Hematopoietic multipotent progenitor cell treated with erythropoietin and hydrocortisone succinate and interleukin-3 and kit ligand, for 4 days (in vitro differentiated cells): ENCODE results near the gene COX6B2.
A peak's percentile ranks its signal among the peaks of the same experiment; 100 is the strongest.
"Not testable (repeated sequence)": the region's sequence is repeated elsewhere in the genome, so short reads cannot be mapped to it uniquely, and the experiment has no call there.

ENCODE experiments used
- DNase-seq: peaks from one replicate; pipeline ENCODE4 v3.0.0-alpha.2; 2015

COX6B2 gene, protein sequence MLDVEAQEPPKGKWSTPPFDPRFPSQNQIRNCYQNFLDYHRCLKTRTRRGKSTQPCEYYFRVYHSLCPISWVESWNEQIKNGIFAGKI

DNA sequence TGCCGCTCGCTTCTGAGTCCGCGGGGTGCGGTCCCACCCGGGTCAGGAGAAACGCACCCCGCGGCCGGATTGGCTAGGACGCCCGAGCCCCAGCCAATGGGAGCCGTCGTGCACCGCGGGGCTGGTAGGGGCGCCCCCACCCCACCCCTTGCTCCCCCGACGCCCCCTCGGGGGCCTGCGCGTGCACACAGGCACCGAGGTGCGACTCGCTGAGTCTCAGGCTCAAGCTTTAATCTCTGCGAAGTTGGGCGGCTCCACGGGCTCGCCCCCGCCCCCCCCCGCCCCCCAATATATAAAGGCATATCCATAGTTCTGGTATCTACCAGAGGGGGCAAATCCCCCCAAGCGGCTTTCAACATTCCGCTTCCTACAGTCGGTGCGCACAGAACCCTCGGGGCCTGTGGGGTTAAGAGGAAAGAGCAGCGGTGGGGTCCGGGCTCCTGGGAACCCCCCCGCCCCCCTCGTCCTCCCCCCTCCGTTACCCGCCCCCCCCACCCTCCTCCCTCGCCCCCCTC is at the start of gene COX6B2:
TSS of gene COX6B2 (minus strand) at position 22 of the 515 bp plus-strand sequence. CDS start 198 bp downstream, outside the sequence.
- DNase-seq: no peak

DNA sequence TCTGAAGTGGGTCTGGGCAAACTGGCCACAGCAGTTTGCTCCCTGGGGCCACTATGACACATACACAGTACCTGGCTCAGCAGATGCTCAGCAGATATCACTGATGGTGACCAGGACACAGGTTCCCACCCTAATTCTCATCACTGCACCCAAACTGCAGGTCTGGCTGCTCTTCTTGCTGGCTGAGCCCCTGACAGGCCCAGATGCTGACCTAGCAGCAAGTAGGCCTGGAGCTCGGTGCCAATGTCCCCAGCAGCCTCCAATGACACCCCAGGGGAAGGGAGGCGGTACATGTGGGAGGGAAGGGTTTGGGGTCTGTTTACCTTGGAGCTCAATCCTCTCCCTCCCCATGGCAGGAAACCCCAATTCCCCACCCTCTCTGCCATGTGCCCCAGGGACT is 48.0 kb upstream of the COX6B2 start:
- no peak for DNase-seq

DNA sequence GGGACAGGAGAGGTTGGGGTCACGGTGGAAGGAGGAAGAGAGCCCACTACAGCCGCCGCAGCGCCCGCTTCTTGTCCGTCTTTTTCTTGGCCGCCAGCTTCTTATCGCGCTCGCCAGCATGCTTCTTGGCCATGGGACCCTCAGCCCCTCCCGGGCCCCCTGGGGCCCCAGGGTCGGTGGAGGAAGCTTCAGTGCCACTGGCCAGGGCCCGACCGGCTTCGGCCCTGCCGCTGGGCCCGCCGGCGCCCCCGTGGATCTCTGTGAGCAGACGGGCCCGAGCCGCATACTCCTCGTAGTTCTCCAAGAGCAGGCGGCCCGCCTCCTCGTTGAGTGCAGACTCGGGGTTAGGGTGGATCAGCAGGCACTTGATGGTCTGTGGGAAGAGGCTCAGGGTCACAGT is 46.9 kb upstream of the COX6B2 start:
- not testable (repeated sequence) for DNase-seq

DNA sequence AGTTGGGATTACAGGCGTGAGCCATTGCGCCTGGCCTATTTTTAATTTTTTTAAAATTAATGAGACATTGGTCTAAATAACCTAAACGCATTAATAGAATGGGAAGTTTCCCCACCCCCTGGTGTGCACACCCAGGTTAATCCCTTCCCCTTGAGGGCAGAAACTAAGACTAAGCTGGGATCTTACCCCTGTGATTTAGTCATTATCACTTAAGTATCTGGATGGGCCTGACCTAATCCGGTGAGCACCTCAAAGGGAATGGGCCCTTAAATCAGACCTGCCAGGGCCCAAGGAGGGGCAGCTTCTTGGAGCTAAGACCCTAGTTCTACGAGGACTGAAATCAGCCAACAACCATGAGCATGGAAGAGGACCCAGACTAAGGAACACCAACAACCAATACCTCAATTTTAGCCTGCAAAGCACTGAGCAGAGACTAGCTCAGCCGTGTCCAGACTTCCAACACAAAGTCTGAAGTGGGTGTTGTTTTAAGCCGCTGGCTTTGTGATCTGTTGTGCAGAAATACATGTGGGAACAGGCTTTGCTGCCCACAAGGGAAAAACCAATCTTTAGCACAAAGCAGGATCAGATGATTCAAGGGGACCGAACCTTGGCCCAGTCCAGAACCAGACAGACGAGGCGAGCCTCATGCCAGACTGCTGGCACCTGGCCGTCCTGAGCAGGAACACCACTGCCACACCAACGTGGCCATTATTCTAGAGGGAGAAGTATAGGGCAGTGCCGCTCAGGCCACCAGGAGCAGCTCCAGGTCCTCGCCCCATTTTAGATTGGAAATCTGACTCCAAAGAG is 46.0 kb upstream of the COX6B2 start:
- DNase-seq: no peak

DNA sequence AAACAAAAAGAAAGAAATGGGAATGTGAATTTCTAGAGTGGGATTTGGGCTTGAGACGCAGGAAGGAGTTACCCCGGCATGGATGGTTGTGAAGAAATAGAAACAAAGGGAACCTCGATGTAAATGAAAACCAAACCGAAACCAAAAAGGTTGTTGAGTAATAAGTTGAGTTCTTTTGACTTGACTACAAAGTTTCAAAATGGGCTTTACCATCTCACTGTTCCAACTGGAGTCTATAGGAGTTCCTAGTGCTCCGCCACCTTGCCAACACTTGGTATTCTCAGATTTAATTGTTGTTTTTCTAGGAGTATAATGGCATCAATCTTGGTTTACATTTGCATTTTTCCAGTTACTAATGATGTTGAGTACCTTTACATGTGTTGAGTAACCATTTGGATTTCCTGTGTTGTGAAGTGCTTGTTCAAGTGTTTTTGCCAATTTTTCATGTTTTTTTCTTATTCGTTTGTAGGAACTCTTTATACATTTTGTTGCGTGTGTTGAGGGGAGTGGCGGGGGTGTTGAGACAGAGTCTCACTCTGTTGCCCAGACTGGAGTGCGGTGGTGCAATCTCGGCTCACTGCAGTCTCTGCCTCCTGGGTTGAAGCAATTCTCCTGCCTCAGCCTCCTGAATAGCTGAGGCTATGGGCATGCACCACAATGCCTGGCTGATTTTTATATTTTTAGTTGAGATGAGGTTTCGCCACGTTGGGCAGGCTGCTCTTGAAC is 43.8 kb upstream of the COX6B2 start:
- DNase-seq: no peak

DNA sequence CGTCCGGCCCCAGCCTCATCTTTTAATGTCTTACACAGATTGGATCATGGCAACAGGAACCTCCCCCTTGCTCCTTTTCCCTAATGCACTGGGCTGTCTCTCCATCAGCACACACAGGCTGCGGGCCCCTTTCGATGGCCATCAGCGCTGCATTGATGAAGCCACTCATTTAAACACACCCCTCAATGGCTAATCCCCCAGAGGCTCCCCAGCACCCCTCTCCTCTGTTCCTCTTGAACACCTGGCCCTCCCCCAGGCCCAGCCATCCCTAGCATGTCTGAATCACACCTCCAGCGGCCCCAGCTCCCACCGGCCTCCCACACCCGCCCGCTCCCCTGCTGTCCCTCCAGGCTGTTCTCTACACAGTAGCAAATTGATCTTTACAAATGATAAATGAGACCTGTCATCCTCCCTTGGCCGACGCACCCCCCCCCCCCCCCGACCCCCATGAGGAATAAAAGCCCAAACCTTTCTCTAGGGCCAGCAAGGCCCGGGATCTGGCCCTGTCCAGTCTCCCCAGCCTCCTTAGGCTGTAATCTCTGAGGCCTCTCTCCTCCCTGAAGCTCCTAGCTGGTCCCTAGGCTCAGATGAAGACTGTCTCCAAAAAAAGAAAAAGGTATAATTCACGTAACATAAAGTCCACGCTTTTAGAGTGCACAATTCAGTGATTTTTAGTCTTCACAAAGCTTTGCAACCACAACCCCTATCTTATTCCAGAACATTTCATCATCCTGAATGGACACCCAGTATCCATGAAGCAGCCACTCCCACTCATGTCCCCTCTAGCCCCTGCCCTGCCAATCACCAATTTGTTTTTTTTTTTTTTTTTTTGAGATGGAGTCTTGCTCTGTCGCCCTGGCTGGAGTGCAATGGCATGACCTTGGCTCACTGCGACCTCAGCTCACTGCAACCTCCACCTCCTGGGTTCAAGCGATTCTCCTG is 38.6 kb upstream of the COX6B2 start:
- no peak for DNase-seq

DNA sequence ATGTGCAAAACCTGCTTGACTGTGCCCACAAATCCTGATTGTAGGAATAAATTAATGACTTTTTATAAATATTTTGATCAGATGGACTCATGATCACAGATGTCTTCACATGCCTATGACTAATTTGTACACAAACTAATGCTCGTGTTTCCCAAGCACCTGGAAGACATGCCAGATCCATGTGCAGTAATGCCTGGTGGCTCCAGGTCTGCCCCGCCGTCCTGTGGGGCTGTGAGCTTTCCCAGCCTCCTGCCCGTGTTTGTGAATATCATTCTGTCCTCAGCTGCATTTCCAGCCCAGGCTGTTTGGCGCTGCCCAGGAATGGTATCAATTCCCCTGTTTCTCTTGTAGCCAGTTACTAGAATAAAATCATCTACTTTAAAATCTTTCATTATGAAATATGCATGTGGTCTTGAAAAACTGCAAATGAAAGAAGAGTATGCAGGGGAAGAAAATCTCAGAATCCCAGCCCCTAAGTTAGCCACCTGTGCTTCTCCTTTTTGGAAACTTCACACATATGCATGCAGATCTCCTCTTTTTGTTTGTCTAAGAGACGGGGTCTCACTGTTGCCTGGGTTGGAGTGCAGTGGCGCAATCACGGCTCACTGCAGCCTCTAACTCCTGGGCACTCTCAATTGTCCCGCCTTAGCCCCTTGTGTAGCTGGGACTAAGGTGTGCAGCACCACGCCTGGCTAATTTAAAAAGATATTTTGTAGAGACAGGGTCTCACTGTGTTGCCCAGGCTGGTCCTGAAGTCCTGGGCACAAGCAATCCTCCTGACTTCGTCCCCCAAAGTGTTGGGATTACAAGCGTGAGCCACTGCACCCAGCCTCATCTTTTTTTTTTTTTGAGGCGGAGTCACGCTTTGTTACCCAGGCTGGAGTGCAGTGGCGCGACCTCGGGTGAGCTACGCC is 37.4 kb upstream of the COX6B2 start:
- no peak for DNase-seq

DNA sequence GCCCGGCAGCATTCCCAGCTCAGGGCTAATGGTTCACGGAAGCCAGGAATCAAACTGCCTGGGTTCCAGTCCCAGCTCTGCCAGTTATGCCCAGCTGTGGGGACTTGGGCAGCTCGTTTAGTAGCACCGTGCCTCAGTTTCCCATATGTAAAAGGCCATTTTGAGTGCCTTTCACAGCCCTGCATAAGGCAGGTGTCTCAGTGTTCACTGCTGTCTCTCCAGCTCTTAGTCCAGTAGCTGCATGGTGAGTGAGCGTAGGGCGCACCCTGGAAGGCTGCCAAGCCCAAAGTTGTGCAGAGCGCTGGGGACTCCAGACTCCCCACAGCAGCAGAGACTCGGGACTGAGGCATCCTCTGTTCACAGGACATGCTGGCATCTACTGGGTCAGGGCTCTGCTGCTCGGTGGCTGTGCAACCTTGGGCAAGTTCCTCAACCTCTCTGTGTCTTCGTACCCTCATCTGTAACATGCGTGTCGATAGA is 36.7 kb upstream of the COX6B2 start:
- peak; percentile 65 for DNase-seq

DNA sequence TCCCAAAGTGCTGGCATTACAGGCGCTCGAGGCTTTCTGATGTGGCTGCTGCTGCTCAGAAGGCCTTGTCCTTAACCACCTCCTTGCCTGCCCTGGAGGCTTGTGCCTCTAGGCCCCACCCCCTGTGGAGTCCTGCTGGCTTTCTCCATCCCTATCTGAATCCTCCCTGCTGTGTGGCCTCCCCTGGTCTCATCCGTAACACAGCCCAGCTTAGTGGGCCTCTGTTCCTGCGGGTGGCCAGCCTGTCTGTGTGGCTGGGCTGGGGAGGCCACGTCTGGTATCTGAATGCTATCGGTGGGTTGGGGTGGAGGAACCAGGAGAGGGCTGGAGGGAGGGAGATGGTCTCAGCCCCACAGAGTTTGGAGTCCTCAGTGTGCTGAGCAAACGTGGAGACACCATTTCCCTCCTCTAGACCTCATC is 36.0 kb upstream of the COX6B2 start:
- DNase-seq: peak; percentile 40

DNA sequence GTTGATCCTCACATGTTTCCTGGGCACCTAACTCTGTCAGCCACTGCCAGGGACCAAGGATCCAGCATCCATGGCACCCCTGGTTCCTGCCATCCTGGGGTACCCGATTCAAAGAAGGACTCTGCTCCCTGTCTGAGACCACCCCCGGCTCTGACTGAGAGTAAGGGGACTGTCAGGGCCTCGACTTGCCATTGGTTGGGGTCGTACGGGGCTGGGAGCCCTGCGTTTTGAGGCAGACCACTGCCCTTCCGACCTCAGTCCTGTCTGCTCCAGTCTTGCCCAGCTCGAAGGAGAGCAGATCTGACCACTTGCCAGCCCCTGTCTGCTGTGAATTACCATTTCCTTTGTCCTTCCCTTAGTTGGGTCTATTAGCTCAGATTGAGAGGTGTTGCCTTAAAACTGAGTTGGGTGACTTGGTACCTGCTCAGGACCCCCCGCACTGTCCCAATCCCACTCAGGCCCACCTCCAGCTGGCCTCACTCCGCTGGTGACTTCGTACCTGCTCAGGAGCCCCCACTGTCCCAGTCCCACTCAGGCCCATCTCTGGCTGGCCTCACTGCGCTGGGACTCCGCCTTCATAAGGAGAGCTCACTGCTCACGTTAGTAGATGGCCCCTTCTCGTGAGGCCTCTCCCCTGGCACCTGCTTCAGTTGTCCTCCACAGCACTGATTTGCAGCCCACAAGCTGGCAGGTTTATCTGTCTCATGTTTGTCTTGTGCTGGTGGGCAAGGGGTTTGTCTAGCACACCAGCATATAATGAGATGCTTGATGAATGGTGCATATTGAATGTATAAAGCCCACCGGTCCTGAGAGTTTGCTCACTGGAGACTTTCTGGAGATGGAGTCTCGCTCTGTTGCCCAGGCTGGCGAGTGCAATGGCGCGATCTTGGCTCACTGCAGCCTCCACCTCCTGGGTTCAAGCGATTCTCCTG is 35.1 kb upstream of the COX6B2 start:
- DNase-seq: no peak

DNA sequence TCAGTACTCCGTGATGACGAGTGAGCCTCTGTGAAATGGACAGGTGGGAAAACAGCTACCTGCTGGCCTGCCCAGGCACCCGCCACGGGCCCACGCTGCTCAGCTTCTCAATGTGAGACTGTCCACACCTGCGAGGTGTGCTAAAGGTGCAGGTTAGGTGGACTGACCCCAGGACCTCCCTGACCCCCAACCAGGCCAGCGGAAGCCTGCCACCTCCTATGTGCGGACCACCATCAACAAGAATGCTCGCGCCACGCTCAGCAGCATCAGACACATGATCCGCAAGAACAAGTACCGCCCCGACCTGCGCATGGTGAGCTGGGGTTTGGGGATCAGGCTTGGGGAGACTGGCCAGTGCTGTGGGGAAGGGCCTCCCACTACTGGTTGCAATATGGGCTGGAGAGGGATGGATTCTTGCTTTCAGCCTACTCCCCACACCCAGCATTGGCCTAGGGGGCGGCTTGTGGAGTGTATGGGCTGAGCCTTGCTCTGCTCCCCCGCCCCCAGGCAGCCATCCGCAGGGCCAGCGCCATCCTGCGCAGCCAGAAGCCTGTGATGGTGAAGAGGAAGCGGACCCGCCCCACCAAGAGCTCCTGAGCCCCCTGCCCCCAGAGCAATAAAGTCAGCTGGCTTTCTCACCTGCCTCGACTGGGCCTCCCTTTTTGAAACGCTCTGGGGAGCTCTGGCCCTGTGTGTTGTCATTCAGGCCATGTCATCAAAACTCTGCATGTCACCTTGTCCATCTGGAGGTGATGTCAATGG is 33.4 kb upstream of the COX6B2 start:
- no peak for DNase-seq

DNA sequence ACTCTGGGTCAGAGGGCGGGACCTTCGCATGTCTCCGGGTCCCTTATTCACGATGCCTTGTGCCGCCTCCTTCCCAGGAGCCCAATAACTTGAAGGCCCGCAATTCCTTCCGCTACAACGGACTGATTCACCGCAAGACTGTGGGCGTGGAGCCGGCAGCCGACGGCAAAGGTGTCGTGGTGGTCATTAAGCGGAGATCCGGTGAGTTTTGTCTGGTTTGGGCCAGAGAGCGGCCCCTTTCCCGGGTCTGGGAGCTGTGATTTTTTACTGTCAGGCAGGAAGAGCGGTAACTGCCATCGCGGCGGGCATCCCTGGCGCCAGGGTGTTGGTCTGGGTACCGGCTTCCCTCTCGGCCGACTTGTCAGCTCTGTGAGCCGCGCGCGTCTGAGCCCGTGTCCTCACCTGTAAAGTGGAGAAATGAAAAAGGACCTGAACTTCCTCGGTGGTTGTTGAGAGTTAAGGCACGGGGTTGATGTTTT is 32.0 kb upstream of the COX6B2 start:
- DNase-seq: no peak

DNA sequence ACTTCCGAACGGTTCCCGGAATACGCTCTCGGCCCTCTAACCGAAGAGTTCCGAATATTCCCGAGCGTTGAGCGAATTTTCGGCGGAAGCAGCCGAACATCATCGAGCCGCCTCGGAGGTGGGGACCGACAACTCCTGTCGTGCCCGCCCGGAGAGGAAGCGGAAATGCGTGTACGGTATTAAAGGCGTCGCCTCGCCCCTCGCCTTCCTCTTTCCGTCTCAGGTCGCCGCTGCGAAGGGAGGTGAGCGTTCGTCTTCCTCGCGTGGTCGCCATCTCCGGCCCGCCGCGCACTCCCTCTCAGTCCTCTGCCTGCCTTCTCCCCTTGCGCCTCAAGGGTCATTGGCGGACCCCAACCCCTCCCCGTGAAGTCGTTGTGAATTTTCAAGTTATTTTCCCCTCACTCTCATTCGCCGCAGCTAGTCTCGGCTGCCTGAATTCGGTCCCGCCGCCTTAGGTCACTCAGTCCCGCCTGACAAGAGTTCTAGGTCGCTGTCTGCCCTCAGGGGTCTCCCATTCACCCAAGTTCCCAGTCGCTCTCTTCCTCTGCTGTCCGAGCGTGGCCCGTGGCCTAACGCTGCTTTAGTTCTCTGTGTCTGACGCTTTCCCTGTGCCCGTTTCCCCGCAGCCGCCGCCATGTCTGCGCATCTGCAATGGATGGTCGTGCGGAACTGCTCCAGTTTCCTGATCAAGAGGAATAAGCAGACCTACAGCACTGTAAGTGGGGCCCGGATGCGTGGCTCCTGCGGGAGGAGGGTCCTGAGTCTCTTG is 31.4 kb upstream of the COX6B2 start, which contains the start of gene RPL28:
TSS of gene RPL28 (plus strand) at position 209 of the 769 bp plus-strand sequence. CDS start at position 635, 426 bp downstream.
- peak; percentile 100 for DNase-seq

DNA sequence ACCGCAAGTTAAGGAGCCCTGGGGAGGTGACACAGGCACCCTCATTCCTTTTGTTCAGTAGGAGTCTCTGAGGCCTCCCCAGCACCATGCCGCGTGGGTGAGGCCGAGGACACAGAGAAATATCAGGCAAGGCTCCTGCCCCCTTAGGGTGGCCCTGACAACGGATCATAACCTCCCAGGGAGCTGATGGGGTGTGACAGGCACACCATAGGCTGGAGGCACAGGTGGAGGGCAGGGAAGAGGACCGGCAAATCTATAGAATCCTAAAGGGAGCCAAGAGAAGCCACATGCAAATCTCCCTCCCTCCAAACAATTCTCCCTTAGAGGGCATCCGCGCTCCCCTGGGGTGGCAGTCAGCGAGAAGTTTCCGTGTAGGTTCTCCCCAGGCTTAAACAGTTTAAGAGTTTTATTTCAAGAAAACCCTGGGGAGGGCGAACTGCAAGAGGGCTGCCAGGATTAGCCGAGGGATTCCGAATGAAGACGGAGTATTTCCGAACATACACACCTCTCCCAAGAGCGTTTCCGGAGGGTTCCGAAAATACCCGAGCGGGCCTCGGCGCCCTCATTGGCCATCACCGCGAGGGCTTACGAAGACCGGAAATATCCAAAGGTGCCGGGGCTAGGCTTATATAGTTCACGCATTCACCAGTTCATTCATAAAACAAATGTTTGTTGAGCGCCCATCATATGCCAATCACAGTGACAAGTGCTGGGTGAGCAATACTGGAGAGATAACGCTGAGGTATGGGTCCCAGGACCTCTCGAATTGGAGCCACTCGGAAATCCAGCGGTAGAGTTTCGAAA is 30.6 kb upstream of the COX6B2 start:
- DNase-seq: peak; percentile 98

DNA sequence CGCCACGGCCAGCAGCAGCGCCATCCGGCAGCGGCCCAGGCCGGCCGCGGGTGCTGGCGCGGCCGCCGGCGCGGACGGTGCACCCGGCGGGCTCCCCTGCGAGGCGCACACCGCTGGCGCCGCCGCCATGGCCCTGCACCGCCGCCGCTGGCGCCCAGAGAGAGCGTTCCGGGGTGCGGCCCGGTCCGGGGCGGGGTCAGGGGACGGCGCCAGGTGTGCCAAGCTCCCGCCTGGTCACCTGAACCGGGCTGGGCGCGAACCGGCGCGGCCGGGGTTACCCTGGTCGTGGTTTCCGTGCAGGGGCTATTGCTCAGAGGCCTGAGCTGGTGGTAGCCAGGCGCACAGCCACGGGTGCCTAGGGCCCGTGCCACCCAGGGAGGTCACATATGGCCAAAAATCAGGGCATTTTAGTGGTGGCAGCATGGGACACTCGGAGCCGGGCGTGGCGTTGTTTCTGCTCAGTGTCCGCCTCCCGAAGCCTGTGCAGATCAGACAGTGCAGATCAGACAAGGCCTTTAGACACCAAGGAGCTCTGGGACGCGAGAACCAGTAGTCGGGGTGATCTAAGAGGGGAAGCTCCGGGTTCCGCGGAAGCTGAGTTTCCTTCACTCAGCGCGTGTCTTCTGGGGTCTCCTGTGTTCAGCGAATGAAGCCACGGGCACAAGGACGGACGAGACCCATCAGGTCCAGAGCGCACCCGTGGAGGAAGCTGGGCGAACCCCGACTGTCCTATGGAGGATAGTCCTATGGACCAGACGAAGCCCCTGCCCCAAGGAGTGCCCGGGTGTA is 29.8 kb upstream of the COX6B2 start, which contains the start of gene TMEM238:
TSS of gene TMEM238 (minus strand) at position 162 of the 789 bp plus-strand sequence. CDS start at position 129, 33 bp downstream.
- peak; percentile 78 for DNase-seq
